Measurements from ENCODE around the gene CRYBG3. TPM values are rescaled to one million over a fixed set of nuclear protein-coding genes. Genes with fewer than 3 reads are reported as not detected.
A peak's percentile ranks its signal among the peaks of the same experiment; 100 is the strongest.
"Not testable (repeated sequence)": the region's sequence is repeated elsewhere in the genome, so short reads cannot be mapped to it uniquely, and the experiment has no call there.

The CRYBG3 gene
- total and polyA plus RNA-seq, 2 donors (not counting 1 experiment from before 2014, with no cell fraction given) = 8.7 to 29.9 TPM

DNA sequence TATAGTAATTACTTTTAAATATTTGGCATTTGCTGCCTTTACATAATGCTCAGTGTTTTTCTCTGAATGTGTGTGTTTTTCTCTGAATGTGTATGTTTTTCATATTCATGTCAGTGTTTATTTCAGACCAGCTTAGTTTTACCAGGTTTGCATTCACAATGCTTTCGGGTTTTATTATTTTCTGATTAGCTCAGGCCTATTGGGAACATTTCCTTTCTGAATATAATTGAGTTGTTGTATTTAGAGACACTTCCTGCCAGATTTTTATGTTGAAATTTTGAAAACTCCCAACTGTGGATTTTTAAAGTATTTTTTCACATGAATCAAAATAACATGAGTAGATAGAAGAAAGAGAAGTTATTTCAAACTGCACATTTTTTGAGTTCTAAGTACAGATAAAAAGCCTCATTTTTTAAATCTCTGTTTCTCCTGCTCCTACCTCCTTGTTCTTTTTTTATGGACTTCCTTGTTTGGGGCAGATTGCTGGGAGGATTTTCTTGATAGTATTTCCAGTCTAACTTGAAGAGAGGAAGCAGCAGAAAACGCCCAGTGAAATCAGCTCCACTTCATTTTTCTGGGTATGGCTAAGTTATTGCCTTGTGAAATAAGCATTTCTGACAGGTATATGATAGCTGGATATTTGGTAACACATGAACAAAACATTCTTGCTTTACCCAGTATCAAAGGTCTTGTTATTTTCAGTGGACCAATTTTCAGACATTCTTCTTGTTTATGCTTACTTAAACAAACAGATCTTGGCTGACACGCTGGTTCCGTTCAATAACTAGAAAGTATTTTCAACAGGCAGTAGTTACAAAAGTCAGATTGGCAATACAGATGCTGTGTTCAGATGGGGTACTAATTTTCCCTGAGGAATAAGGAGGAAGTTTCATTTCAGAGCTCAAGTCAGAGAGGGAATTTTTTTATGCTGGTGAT lies 79.8 kb downstream of the CRYBG3 start:
- DNase-seq (ENCODE audit: low read depth in 2 of 2) = peak in 1 of 2 donors; percentile 9
- Histone ChIP-seq H2AFZ (ENCODE audit: low read length) (no peak overlapping the region), H3K27me3 (ENCODE audit: control insufficient read depth, insufficient read depth, low read length) (no peaks in the 10 kb centered on the region), H3K27ac (ENCODE audit: insufficient read depth, low read length) (no peak overlapping the region), H3K79me2 (ENCODE audit: control insufficient read depth, insufficient read depth, low read length) (no peaks in the 10 kb centered on the region), H3K9ac (ENCODE audit: insufficient read depth, low read length) (no peak overlapping the region), H3K36me3 (ENCODE audit: control insufficient read depth, insufficient read depth, low read length) (no peaks in the 10 kb centered on the region), H3K4me3 (replicated peaks in 1 of 4; ENCODE audit: control extremely low read depth in 1 of 4, insufficient read depth in 1 of 4, low read depth in 3 of 4, low read length in 4 of 4) (no peak overlapping the region), H3K4me1 (ENCODE audit: control insufficient read depth, extremely low read depth, insufficient read depth, low read length) (no peaks in the 10 kb centered on the region), H3K9me3 (ENCODE audit: control insufficient read depth, insufficient read depth, low read depth, low read length) (no peaks in the 10 kb centered on the region), H4K20me1 (ENCODE audit: control insufficient read depth, extremely low read depth, insufficient read depth, low read length) (no peaks in the 10 kb centered on the region), H3K4me2 (ENCODE audit: extremely low read depth, insufficient read depth, low read length) (no peak overlapping the region)
- TF ChIP-seq, protein P1, sequence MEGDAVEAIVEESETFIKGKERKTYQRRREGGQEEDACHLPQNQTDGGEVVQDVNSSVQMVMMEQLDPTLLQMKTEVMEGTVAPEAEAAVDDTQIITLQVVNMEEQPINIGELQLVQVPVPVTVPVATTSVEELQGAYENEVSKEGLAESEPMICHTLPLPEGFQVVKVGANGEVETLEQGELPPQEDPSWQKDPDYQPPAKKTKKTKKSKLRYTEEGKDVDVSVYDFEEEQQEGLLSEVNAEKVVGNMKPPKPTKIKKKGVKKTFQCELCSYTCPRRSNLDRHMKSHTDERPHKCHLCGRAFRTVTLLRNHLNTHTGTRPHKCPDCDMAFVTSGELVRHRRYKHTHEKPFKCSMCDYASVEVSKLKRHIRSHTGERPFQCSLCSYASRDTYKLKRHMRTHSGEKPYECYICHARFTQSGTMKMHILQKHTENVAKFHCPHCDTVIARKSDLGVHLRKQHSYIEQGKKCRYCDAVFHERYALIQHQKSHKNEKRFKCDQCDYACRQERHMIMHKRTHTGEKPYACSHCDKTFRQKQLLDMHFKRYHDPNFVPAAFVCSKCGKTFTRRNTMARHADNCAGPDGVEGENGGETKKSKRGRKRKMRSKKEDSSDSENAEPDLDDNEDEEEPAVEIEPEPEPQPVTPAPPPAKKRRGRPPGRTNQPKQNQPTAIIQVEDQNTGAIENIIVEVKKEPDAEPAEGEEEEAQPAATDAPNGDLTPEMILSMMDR (conservative IDR thresholded peaks at IDR 0.05 in 1 of 2, IDR thresholded peaks at IDR 0.05 in 1 of 2; ENCODE audit: low read depth in 1 of 2, low read length in 2 of 2) = no peak
- no peak for TF ChIP-seq EZH2 (IDR thresholded peaks at IDR 0.05; ENCODE audit: low read length, missing control alignments)

DNA sequence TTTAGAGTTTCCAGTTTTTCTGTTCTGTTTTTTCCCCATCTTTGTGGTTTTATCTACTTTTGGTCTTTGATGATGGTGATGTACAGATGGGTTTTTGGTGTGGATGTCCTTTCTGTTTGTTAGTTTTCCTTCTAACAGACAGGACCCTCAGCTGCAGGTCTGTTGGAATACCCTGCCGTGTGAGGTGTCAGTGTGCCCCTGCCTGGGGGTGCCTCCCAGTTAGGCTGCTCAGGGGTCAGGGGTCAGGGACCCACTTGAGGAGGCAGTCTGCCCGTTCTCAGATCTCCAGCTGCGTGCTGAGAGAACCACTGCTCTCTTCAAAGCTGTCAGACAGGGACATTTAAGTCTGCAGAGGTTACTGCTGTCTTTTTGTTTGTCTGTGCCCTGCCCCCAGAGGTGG lies 88.0 kb downstream of the CRYBG3 start:
- not testable (repeated sequence) for H3K4me1 ChIP-seq (ENCODE audit: control insufficient read depth, extremely low read depth, insufficient read depth, low read length); H3K27me3 ChIP-seq (ENCODE audit: control insufficient read depth, insufficient read depth, low read length); H3K9ac ChIP-seq (ENCODE audit: insufficient read depth, low read length); H2AFZ ChIP-seq (ENCODE audit: low read length); H3K27ac ChIP-seq (ENCODE audit: insufficient read depth, low read length); H3K4me3 ChIP-seq (replicated peaks in 1 of 4; ENCODE audit: control extremely low read depth in 1 of 4, insufficient read depth in 1 of 4, low read depth in 3 of 4, low read length in 4 of 4); H3K9me3 ChIP-seq (ENCODE audit: control insufficient read depth, insufficient read depth, low read depth, low read length); H3K4me2 ChIP-seq (ENCODE audit: extremely low read depth, insufficient read depth, low read length); DNase-seq (ENCODE audit: low read depth in 2 of 2); H4K20me1 ChIP-seq (ENCODE audit: control insufficient read depth, extremely low read depth, insufficient read depth, low read length); H3K79me2 ChIP-seq (ENCODE audit: control insufficient read depth, insufficient read depth, low read length); H3K36me3 ChIP-seq (ENCODE audit: control insufficient read depth, insufficient read depth, low read length)

DNA sequence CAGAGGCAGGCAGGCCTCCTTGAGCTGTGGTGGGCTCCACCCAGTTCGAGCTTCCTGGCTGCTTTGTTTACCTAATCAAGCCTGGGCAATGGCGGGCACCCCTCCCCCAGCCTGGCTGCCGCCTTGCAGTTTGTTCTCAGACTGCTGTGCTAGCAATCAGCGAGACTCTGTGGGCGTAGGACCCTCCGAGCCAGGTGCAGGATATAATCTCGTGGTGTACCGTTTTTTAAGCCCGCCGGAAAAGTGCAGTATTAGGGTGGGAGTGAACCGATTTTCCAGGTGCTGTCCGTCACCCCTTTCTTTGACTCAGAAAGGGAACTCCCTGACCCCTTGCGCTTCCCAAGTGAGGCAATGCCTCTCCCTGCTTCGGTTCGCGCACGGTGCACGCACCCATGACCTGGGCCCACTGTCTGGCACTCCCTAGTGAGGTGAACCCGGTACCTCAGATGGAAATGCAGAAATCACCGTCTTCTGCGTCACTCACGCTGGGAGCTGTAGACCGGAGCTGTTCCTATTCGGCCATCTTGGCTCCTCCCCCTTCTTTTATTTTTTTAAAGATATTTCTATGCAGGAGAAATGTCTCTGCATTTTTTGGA lies 88.5 kb downstream of the CRYBG3 start:
- H3K9me3 ChIP-seq (ENCODE audit: control insufficient read depth, insufficient read depth, low read depth, low read length); DNase-seq (ENCODE audit: low read depth in 2 of 2); H3K36me3 ChIP-seq (ENCODE audit: control insufficient read depth, insufficient read depth, low read length); H3K27ac ChIP-seq (ENCODE audit: insufficient read depth, low read length); H2AFZ ChIP-seq (ENCODE audit: low read length); H3K4me2 ChIP-seq (ENCODE audit: extremely low read depth, insufficient read depth, low read length); H3K79me2 ChIP-seq (ENCODE audit: control insufficient read depth, insufficient read depth, low read length); H3K4me1 ChIP-seq (ENCODE audit: control insufficient read depth, extremely low read depth, insufficient read depth, low read length); H3K4me3 ChIP-seq (replicated peaks in 1 of 4; ENCODE audit: control extremely low read depth in 1 of 4, insufficient read depth in 1 of 4, low read depth in 3 of 4, low read length in 4 of 4); H4K20me1 ChIP-seq (ENCODE audit: control insufficient read depth, extremely low read depth, insufficient read depth, low read length); H3K9ac ChIP-seq (ENCODE audit: insufficient read depth, low read length); H3K27me3 ChIP-seq (ENCODE audit: control insufficient read depth, insufficient read depth, low read length): not testable (repeated sequence)

DNA sequence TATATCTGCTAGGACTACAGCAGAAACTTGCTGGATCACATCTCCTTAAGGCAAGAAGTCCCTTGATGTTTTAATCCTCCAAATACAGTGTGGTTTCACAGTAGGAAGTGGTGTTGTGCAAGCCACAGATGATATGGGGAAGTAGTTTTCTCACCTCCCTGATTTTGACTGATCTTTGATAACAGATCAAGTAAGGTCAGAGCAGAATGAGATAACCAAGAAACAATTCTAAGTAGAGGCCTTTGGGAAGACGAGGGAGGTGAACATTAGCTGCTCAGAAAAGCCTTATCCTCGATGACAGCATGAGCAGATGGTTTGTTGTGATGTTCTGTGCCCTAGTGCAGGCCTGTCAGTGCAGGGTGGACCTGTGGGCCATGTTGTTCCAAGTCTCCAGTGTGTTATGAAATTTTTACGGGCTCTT lies 89.1 kb downstream of the CRYBG3 start:
- Histone ChIP-seq H3K79me2 (ENCODE audit: control insufficient read depth, insufficient read depth, low read length) (no peaks in the 10 kb centered on the region), H3K27me3 (ENCODE audit: control insufficient read depth, insufficient read depth, low read length) (no peaks in the 10 kb centered on the region), H3K27ac (ENCODE audit: insufficient read depth, low read length) (no peak overlapping the region), H3K9ac (ENCODE audit: insufficient read depth, low read length) (no peak overlapping the region), H3K36me3 (ENCODE audit: control insufficient read depth, insufficient read depth, low read length) (no peaks in the 10 kb centered on the region), H3K4me2 (ENCODE audit: extremely low read depth, insufficient read depth, low read length) (no peak overlapping the region), H2AFZ (ENCODE audit: low read length) (no peak overlapping the region), H4K20me1 (ENCODE audit: control insufficient read depth, extremely low read depth, insufficient read depth, low read length) (no peaks in the 10 kb centered on the region), H3K9me3 (ENCODE audit: control insufficient read depth, insufficient read depth, low read depth, low read length) (no peaks in the 10 kb centered on the region), H3K4me1 (ENCODE audit: control insufficient read depth, extremely low read depth, insufficient read depth, low read length) (no peaks in the 10 kb centered on the region), H3K4me3 (replicated peaks in 1 of 4; ENCODE audit: control extremely low read depth in 1 of 4, insufficient read depth in 1 of 4, low read depth in 3 of 4, low read length in 4 of 4) (no peak overlapping the region)
- no peak for DNase-seq (ENCODE audit: low read depth in 2 of 2)
- no peak for TF ChIP-seq EZH2 (IDR thresholded peaks at IDR 0.05; ENCODE audit: low read length, missing control alignments)
- TF ChIP-seq, protein P1 (conservative IDR thresholded peaks at IDR 0.05 in 1 of 2, IDR thresholded peaks at IDR 0.05 in 1 of 2; ENCODE audit: low read depth in 1 of 2, low read length in 2 of 2) = no peak

Measured in fibroblast of lung (primary cell).